HG03039 (cell line): ENCODE results near the gene TTC19.
"Not testable (repeated sequence)": the region's sequence is repeated elsewhere in the genome, so short reads cannot be mapped to it uniquely, and the experiment has no call there.

Experiments
- ATAC-seq: cut with Tn5 transposase; IDR thresholded peaks from one replicate; pipeline ENCODE4 v1.9.1; 2021; ENCODE audit warnings: mild to moderate bottlenecking, moderate library complexity; ENCODE audit not compliant: unreplicated experiment

The TTC19 gene

DNA sequence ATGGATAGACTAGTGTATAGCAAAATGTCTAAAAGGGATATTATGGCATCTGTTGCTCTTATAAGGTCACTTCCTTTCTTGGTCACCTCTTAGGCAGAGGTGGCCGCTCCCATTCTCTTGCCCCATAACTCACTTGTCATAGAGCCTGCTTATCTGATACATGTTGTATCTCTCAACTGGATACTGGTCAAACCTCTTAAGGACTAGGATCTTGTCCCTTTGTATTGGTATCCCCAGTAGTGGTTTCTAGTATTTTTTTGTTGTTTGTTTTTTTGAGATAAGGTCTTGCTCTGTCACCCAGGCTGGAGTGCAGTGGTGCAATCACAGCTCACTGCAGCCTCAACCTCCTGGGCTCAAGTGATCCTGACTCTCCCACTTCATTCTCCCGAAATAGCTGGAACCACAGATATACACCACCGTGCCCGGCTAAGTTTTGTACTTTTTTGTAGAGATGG lies 27.1 kb upstream of the TTC19 start:
- ATAC-seq: no peak

DNA sequence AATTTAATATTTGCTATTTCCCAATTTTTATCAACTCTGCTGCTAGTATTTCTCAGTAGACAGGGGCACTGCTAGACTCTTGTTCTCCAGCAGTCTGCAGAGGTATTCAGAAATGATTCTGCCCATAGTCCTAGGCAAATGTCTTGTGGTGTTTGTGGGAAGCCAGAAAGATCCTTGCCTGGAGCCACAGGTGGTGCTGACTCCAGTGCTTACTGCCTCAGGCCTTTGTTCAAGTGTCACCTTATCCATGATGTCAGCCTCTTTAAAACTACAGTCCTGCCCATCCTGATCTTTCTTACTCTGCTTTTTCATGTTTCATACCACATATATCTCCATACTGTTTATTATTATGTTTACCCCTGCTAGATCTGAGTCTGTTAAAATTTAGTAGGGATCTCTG lies 26.6 kb upstream of the TTC19 start:
- ATAC-seq: no peak

- no peak for ATAC-seq
Measured at GRCh38 chr17:15973834-15974233, 25.8 kb upstream of the TTC19 start.

GRCh38 chr17:15977894-15978293 lies 21.7 kb upstream of the TTC19 start:
- no peak for ATAC-seq

DNA sequence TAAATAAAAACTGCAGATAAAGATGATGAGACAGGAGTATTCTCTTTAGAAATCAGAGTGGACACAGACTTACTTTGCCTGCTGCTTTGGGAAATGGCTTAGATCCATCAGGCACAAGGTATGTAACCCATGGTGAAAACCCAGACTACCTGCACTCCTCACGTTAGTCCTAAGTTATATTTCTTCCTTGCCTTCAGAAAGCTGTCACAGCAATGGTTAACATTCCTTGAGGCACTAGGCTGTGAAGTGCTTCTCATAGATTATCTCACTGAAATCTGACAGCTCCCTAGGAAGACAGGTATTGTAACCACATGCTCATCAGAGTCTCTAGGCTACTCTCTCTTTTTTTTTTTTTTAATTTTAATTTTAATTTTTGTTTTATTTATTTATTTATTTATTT lies 21.0 kb upstream of the TTC19 start:
- ATAC-seq: no peak

DNA sequence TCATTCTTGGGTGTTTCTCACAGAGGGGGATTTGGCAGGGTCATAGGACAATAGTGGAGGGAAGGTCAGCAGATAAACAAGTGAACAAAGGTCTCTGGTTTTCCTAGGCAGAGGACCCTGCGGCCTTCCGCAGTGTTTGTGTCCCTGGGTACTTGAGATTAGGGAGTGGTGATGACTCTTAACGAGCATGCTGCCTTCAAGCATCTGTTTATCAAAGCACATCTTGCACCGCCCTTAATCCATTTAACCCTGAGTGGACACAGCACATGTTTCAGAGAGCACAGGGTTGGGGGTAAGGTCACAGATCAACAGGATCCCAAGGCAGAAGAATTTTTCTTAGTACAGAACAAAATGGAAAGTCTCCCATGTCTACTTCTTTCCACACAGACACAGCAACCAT lies 20.6 kb upstream of the TTC19 start:
- not testable (repeated sequence) for ATAC-seq

DNA sequence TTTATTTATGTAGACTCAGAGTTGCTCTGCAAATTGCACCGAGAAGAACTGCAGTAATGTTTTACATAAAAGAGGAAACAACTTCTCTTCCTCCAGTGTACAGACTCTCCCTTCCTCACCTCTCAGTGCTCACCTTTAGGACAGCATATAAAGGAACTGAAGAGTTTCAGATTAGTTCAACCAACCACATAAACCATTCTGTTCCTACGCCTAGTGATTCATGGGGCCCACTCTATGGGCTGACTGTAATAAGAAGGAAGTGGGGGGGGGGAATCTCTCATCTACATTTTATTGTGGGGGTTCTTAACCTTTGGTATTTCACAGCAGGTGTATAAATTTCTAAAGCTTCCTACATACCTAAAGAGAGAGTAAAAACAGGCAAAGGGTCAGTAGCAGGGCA lies 18.4 kb upstream of the TTC19 start:
- no peak for ATAC-seq

DNA sequence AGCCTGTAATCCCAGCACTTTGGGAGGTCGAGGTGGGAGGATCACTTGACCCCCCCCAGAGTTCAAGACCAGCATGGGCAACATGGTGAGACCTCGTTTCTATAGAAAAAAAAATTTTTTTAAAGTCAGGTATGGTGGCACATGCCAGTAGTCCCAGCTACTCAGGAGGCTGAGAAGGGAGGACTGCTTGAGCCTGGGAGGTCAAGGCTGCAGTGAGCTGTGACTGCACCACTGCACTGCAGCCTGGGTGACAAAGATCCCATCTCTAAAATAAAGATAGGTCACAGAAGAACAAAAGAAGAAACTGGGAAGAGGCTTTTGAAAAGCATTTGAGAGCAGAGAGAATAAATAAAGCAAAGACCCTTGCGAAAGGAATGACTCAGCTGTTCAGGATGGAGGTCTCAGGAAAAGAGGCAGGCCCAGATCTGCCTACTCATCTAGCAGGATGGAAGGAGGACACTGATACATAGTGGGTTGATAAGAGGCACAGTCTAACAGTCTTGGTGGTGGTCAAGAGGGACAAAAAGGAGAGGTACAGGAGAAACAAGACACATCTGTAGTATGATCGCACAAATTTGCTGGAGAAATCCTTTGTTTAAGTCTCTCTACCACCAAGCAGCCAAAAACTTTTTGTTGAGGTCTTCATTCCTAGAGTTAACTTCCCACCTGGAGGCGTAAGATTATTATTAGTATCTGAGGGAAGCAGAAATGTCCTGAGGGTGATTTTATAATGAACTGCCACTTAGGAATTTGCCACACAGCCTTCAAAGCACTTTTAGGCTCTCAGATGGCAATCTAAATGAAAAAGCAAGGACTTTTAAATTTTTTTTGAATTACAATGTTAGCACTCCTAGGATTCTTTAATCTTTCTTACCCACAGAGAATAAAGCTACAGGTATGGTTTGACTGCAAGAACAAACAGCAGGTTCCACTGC lies 17.7 kb upstream of the TTC19 start:
- ATAC-seq: no peak

DNA sequence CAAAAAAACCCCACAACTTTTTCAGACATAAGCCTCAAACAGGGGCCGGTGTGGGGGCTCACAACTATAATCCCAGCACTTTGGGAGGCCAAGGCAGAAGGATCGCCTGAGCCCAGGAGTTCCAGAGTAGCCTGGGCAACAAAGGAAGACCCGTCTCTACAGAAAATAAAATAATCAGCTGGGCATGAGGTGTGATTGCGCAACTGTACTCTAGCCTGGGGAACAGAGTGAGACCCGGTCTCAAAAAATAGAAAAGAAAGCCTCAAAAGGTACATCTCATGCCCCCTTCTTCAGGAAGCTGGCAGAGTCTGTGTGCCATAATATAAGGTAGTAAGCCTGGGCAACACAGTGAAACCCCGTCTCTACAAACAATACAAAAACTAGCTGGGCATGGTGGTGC lies 3.3 kb upstream of the TTC19 start:
- no peak for ATAC-seq

- no peak for ATAC-seq
Measured at GRCh38 chr17:15998031-15998562, 1.5 kb upstream of the TTC19 start.

DNA sequence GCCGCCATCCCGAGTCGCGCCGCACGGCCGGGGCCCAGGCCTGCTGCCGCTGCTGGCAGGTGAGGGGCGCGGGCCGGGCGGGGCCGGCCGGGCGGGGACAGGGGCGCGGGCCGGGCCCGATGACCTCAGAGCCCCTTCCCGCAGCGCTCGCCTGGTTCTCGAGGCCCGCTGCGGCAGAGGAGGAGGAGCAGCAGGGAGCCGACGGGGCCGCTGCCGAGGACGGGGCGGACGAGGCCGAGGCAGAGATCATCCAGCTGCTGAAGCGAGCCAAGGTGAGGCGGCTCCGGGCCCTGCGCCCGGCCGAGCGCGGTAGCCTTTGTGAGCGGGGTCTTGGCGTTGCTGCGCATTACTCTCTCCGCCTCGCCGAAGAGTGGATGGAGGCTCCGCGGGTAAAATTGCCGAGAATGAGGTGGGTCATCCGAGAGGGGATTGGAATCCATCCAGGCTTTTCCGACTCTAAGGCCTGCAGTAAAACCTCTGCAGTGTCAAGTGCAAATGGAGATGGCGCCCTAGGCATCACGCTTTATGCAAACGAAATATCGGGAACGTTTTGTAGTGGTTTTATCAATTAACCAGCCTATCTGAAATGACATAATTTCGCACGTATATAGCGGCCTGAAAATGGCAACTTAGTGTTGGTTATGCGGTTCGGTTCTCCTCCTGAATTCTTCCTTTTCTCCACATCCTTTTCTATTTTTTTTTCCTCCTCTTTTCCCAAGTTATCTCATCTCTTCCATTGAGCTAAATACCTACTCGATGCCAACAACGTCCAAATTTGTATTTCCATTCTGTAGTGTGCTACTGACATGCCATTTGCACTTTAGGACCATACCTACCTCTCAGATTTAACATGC lies 577 bp downstream of the TTC19 start:
- peak; percentile 26 for ATAC-seq

DNA sequence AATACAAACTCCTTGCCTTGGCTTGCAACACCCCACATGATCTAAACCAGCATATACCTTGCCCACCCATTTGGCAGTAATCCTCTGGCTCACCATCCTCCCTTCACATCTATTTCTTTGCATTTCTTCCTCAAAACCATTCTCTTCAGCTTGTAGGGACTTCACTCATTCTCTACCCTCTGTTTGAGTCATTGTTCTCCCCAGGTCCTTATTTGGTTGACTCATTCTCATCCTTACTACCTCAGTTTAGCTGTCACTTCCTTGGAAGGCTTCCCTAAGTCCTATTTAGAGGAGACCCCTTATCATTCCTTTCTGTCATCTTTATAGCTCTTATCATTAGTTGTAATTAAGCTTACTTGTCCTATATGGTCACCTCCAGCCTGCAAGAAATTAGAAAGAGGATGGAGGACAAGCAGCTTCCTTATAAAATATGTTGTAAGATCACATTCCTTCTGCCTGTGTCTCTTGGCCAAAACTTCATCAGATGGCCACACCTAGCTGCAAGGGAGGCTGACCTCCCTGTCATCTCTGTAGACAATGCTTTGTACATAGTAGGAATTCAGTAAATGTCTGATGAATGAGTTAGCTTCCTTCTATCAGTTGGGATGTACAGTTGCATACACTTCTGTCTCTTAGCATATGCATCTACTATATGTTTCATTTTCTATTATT lies 1.7 kb downstream of the TTC19 start:
- no peak for ATAC-seq

GRCh38 chr17:16002708-16003260 lies 3.2 kb downstream of the TTC19 start:
- ATAC-seq: no peak

DNA sequence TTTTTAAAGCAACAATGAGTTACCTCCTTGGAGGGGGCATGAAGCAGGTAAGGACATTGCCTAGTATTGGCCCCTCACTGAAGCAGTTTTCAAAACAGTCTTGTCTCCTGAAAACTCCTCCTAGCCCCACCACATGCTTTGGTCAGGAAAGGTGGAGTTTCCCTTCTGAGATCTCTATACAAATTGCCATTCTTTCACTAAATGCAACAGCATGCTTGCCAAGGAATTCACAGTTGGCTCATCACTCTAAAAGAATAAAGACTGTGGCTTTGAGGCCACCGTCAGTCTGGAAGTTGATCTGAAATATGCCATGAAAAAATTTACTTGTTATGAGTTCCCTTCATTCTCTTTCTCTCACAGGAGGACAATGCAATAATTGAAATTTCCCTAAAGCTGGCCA lies 4.2 kb downstream of the TTC19 start:
- ATAC-seq: no peak

DNA sequence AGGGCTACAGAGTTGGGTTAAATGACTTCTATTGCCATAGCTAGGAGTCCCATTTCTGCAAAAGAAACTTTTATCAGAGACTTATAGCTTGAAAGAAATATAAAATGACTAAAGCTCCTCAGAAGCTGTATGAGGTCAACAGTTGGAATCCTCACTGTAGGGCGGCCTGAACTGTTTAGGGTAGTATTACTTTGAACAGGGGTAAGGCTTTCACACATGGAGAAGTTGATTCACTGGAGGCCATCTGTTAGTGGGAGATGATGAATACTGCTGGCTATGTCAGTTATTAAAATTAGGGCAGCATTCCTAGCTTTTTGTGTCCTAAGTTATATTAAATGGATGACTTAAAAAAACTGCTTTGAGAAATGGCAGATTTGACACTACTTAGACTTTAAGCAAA lies 6.0 kb downstream of the TTC19 start:
- no peak for ATAC-seq

DNA sequence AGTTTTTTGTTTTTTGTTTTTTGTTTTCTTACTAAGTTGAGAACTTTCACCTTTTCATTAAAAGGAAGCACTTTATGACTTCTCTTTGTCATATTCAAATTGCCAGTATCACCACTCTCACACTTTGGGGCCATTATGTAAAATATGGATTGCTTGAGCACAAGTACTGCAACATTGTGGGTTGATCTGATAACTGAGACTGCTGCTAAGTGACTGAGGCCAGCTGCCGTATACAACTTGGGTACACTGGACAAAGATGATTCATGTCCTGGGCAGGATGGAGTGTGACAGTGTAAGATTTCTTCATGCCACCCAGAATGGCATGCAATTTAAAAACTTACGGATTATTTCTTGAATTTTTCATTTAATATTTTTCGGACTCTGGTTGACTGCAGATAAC lies 7.8 kb downstream of the TTC19 start:
- no peak for ATAC-seq

- ATAC-seq: no peak
Measured at GRCh38 chr17:16013943-16014407, 14.4 kb downstream of the TTC19 start.

- ATAC-seq: no peak
Measured at GRCh38 chr17:16019347-16019746, 19.7 kb downstream of the TTC19 start.

- no peak for ATAC-seq
Measured at GRCh38 chr17:16023881-16024280, 24.3 kb downstream of the TTC19 start.

DNA sequence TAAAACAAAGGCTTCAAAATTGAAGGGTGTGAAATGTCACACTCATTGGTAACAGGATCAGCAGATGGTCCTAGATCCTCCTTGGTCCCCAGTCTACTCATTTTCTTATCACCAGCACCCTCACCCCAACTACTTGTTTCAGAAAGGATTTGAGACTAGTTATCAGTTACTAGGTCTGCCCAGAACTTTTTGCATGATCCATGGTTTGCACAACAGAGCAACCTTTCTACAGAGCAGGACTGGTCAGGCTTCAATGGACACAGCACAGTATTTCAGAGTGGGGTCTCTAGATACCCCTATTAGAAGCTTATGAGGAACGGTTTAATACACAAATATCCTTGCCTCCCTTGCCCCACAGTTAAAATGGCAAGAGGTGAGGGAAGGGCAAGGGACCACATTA lies 25.6 kb downstream of the TTC19 start:
- ATAC-seq: no peak

DNA sequence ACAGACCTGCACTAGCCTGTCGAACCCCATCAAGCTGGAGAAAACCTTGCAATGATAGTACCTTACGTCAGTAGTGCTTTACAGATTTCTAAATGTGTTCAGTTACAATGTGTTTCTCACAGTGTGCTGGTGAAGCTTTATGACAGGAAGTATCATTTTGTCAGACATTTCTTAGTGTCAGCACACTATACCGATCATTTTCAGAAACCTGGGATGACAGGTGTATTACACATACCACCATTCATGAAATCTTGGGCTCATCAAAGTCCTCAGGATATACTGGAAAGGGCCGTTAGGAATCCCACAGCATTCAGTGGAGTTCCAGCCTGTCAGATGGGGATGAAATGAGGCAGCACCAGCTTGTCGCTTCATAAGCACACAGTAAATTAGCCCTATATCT lies 27.3 kb downstream of the TTC19 start:
- ATAC-seq: no peak
